Common myeloid progenitor, CD34-positive (primary cell): Measurements from ENCODE around the gene MYF6.

ENCODE experiments used
- CTCF ChIA-PET: fragments of 350-600 bp; sonication (Branson Sonifier 250); formaldehyde crosslinking; loops from one replicate; lab custom pipeline; 2021; ENCODE audit warnings: antibody characterized with exemption; lab: Charles Lee
- POLR2A ChIA-PET: fragments of 350-600 bp; sonication (Branson Sonifier 250); formaldehyde crosslinking; loops from one replicate; lab custom pipeline; 2021; ENCODE audit warnings: antibody characterized with exemption; lab: Charles Lee
- DNase-seq, 3 donors: peaks; one replicate each; pipeline versions ENCODE4 v3.0.0 to v3.0.0-alpha.2; 2013
- H3K27ac ChIP-seq, 2 experiments: 1 replicate in 1 of 2; 2 replicates in 1 of 2; pipeline ENCODE4 v1.7.0; 2013; ENCODE audit warnings: inconsistent platforms in 2 of 2, low read length in 2 of 2, mild to moderate bottlenecking in 2 of 2, low read depth in 1 of 2, moderate library complexity in 1 of 2; ENCODE audit not compliant: severe bottlenecking in 2 of 2, insufficient read depth in 1 of 2, poor library complexity in 1 of 2
- H3K27me3 ChIP-seq, 5 experiments: replicated peaks in 2 of 5; 1 replicate in 3 of 5; 2 replicates in 2 of 5; pipeline versions ENCODE4 v1.6.1 to v1.7.0; 2013; ENCODE audit warnings: low read length in 4 of 5, mild to moderate bottlenecking in 2 of 5, moderate library complexity in 2 of 5, inconsistent platforms in 1 of 5; ENCODE audit not compliant: insufficient read depth in 5 of 5, control insufficient read depth in 4 of 5
- H3K36me3 ChIP-seq, 4 experiments: 1 replicate in 2 of 4; 2 replicates in 2 of 4; pipeline versions ENCODE4 v1.6.1 to v1.7.0; 2013; ENCODE audit warnings: low read length in 3 of 4, control low read depth in 1 of 4, mild to moderate bottlenecking in 1 of 4; ENCODE audit not compliant: control insufficient read depth in 4 of 4, insufficient read depth in 4 of 4
- H3K4me1 ChIP-seq, 4 experiments: 1 replicate in 3 of 4; 2 replicates in 1 of 4; pipeline versions ENCODE4 v1.6.1 to v1.7.1; 2013; ENCODE audit warnings: low read length in 3 of 4, mild to moderate bottlenecking in 3 of 4, control low read depth in 1 of 4, inconsistent platforms in 1 of 4, moderate library complexity in 1 of 4; ENCODE audit not compliant: control insufficient read depth in 4 of 4, insufficient read depth in 4 of 4; ENCODE audit errors: control extremely low read depth in 1 of 4
- H3K4me3 ChIP-seq, 7 experiments: 1 replicate in 4 of 7; 2 replicates in 3 of 7; pipeline versions ENCODE4 v1.5.1 to v1.7.0; 2013; ENCODE audit warnings: mild to moderate bottlenecking in 7 of 7, low read length in 6 of 7, moderate library complexity in 6 of 7, inconsistent platforms in 2 of 7, low read depth in 2 of 7, control low read depth in 1 of 7; ENCODE audit not compliant: insufficient read depth in 4 of 7, control insufficient read depth in 1 of 7; ENCODE audit errors: extremely low read depth in 1 of 7
- H3K9me3 ChIP-seq, 5 experiments: 1 replicate in 4 of 5; 2 replicates in 1 of 5; pipeline versions ENCODE4 v1.6.1 to v1.7.1; 2013; ENCODE audit warnings: low read length in 4 of 5, mild to moderate bottlenecking in 2 of 5, inconsistent platforms in 1 of 5, low read depth in 1 of 5, moderate library complexity in 1 of 5; ENCODE audit not compliant: control insufficient read depth in 4 of 5, insufficient read depth in 2 of 5; ENCODE audit errors: control extremely low read depth in 1 of 5
- WGBS: methylation state at CpG from one replicate; pipeline ENCODE4 v1.1.5; 2013; ENCODE audit not compliant: insufficient coverage; 5-methylcytosine and 5-hydroxymethylcytosine counted together

MYF6 gene

GRCh38 chr12:80711866-80712265 lies 4.4 kb downstream of the MYF6 start:
- Histone ChIP-seq H3K4me1 (peaks cover 0 to 15% (median 11%) of the 10 kb centered on the region in 4 experiments), H3K36me3 (no peaks in the 10 kb centered on the region), H3K27me3 (peaks cover 47 to 98% (median 60%) of the 10 kb centered on the region in 5 experiments), H3K4me3 (no peak overlapping the region), H3K9me3 (no peaks in the 10 kb centered on the region), H3K27ac (no peak overlapping the region)
- DNase-seq = no peak
- ChIA-PET CTCF (no interaction called here), POLR2A (no interaction called here)
- no CpG with 5 or more reads among the region's 1 CpG for WGBS

- ChIA-PET CTCF (no interaction called here), POLR2A (no interaction called here)
- no peaks in the 10 kb centered on the region for H3K36me3 ChIP-seq
- H3K4me3 ChIP-seq = no peak overlapping the region
- no peak for DNase-seq
- H3K9me3 ChIP-seq = peaks cover 0 to 4% (median 2%) of the 10 kb centered on the region in 5 experiments
- no peak overlapping the region for H3K27ac ChIP-seq
- H3K27me3 ChIP-seq = peaks cover 42 to 98% (median 60%) of the 10 kb centered on the region in 5 experiments
- peaks cover 0 to 13% (median 9%) of the 10 kb centered on the region in 4 experiments for H3K4me1 ChIP-seq
These were observed 5.4 kb downstream of the MYF6 start for GRCh38 chr12:80712866-80713265.

GRCh38 chr12:80713419-80713818 lies 6.0 kb downstream of the MYF6 start:
- no peak for DNase-seq
- Histone ChIP-seq H3K36me3 (no peaks in the 10 kb centered on the region), H3K4me3 (no peak overlapping the region), H3K4me1 (peaks cover 0 to 8% (median 6%) of the 10 kb centered on the region in 4 experiments), H3K27ac (no peak overlapping the region), H3K9me3 (peaks cover 0 to 4% (median 2%) of the 10 kb centered on the region in 5 experiments), H3K27me3 (peaks cover 45 to 98% (median 64%) of the 10 kb centered on the region in 5 experiments)
- CTCF ChIA-PET = no interaction called here
- POLR2A ChIA-PET = no interaction called here
- 50% methylated on average over 3 of the region's 4 CpGs for WGBS

GRCh38 chr12:80714055-80714454 lies 6.6 kb downstream of the MYF6 start:
- Histone ChIP-seq H3K36me3 (no peaks in the 10 kb centered on the region), H3K27ac (no peak overlapping the region), H3K4me3 (no peak overlapping the region), H3K27me3 (peaks cover 43 to 98% (median 63%) of the 10 kb centered on the region in 5 experiments), H3K4me1 (peaks cover 0 to 3% (median 0%) of the 10 kb centered on the region in 4 experiments), H3K9me3 (peaks cover 0 to 4% (median 2%) of the 10 kb centered on the region in 5 experiments)
- WGBS = 6% methylated on average over 15 of the region's 16 CpGs
- peak in 2 of 3 donors; percentile 13 to 27 for DNase-seq
- POLR2A ChIA-PET = no interaction called here
- CTCF ChIA-PET = no interaction called here

- Histone ChIP-seq H3K4me3 (no peak overlapping the region), H3K27ac (no peak overlapping the region), H3K4me1 (peaks cover 0 to 3% (median 0%) of the 10 kb centered on the region in 4 experiments), H3K27me3 (peaks cover 38 to 93% (median 61%) of the 10 kb centered on the region in 5 experiments), H3K9me3 (peaks cover 0 to 4% (median 2%) of the 10 kb centered on the region in 5 experiments), H3K36me3 (no peaks in the 10 kb centered on the region)
- ChIA-PET POLR2A (no interaction called here), CTCF (no interaction called here)
- DNase-seq = no peak
- 34% methylated on average over 3 of the region's 3 CpGs for WGBS
These were observed 7.4 kb downstream of the MYF6 start for GRCh38 chr12:80714846-80715245.

- no peaks in the 10 kb centered on the region for H3K36me3 ChIP-seq
- POLR2A ChIA-PET = no interaction called here
- WGBS = 21% methylated on average over 8 of the region's 10 CpGs
- peaks cover 33 to 85% (median 59%) of the 10 kb centered on the region in 5 experiments for H3K27me3 ChIP-seq
- H3K4me3 ChIP-seq = no peak overlapping the region
- H3K4me1 ChIP-seq = peaks cover 0 to 3% (median 0%) of the 10 kb centered on the region in 4 experiments
- H3K27ac ChIP-seq = no peak overlapping the region
- DNase-seq = no peak
- CTCF ChIA-PET = no interaction called here
- H3K9me3 ChIP-seq = peaks cover 0 to 4% (median 2%) of the 10 kb centered on the region in 5 experiments
These were observed 8.3 kb downstream of the MYF6 start for GRCh38 chr12:80715713-80716249.

- 29% methylated on average over 45 of the region's 45 CpGs for WGBS
- no peak for DNase-seq
- Histone ChIP-seq H3K27ac (no peak within 1 kb of the TSS), H3K4me1 (peaks cover 0 to 3% (median 0%) of the 10 kb centered on the region in 4 experiments), H3K9me3 (peaks cover 0 to 4% (median 2%) of the 10 kb centered on the region in 5 experiments), H3K27me3 (peaks cover 28 to 75% (median 60%) of the 10 kb centered on the region in 5 experiments), H3K36me3 (no peaks in the 10 kb centered on the region), H3K4me3 (no peak within 1 kb of the TSS)
- CTCF ChIA-PET = no interaction called here
- POLR2A ChIA-PET = no interaction called here
These were observed 9.4 kb downstream of the MYF6 start, which contains the start of gene MYF5 for GRCh38 chr12:80716696-80717469. Gene MYF5, plus strand, starts transcription at chr12:80716912. Its CDS starts 152 bp downstream, at chr12:80717064.
